Esophagus mucosa (tissue), 1 donor: ENCODE data around the gene TEX30. TPM values are rescaled to one million over a fixed set of nuclear protein-coding genes. Genes with fewer than 3 reads are reported as not detected.

Source experiments
- total RNA-seq: library from RNA; stranded (reverse); gene quantifications from one replicate; pipeline ENCODE4 v1.2.4, GENCODE V29; 2023
- donor health status: DM: yes; HTN: yes; CAD: no.

The TEX30 gene
- total RNA-seq, 1 donor from 2014 or later, result 7.9 TPM

Other genes with a start within 250 kb of the TEX30 start
- 17.3 TPM for gene TPP2, start 176.8 kb downstream of the TEX30 start, total RNA-seq
- not detected for gene METTL21C, start 78.7 kb downstream of the TEX30 start, total RNA-seq
- 1.8 TPM for gene POGLUT2, start 25.2 kb upstream of the TEX30 start, total RNA-seq
- gene BIVM, start 25.3 kb upstream of the TEX30 start, total RNA-seq, result 5.5 TPM
- 20.0 TPM for gene ERCC5, start 72.2 kb upstream of the TEX30 start, total RNA-seq